Neural progenitor cell (in vitro differentiated cells): Measurements from ENCODE around the gene MYO1C. TPM values are rescaled to one million over a fixed set of nuclear protein-coding genes. Genes with fewer than 3 reads are reported as not detected.
"Not testable (repeated sequence)": the region's sequence is repeated elsewhere in the genome, so short reads cannot be mapped to it uniquely, and the experiment has no call there.

Experiments
- DNase-seq: peaks from one replicate; pipeline ENCODE4 v3.0.0-alpha.2; 2016; ENCODE audit warnings: low spot score
- H2AFZ ChIP-seq: fragments of 200-600 bp; sonication (generic); replicated peaks from 2 replicates; pipeline ENCODE4 v1.6.1; 2016; ENCODE audit warnings: antibody characterized with exemption
- H3F3A ChIP-seq: fragments of 200-600 bp; sonication (generic); 2 replicates; pipeline ENCODE4 v1.6.1; 2016; ENCODE audit warnings: antibody characterized with exemption, low read depth
- H3K27ac ChIP-seq: fragments of 200-600 bp; sonication (generic); 2 replicates; pipeline ENCODE4 v1.5.1; 2016; ENCODE audit warnings: mild to moderate bottlenecking
- H3K27me3 ChIP-seq: fragments of 200-600 bp; sonication (generic); 2 replicates; pipeline ENCODE4 v1.6.1; 2016; ENCODE audit warnings: mild to moderate bottlenecking, moderate library complexity
- H3K36me3 ChIP-seq: fragments of 200-600 bp; sonication (generic); 2 replicates; pipeline ENCODE4 v1.5.1; 2016
- H3K4me1 ChIP-seq: fragments of 200-600 bp; sonication (generic); 2 replicates; pipeline ENCODE4 v1.6.1; 2016; ENCODE audit warnings: mixed run types
- H3K4me2 ChIP-seq: fragments of 200-600 bp; sonication (generic); 2 replicates; pipeline ENCODE4 v1.6.1; 2016
- H3K4me3 ChIP-seq: fragments of 200-600 bp; sonication (generic); 2 replicates; pipeline ENCODE4 v1.5.1; 2016
- H3K79me2 ChIP-seq: fragments of 200-600 bp; sonication (generic); 2 replicates; pipeline ENCODE4 v1.6.1; 2016; ENCODE audit warnings: low read depth
- H3K9ac ChIP-seq: fragments of 200-600 bp; sonication (generic); 2 replicates; pipeline ENCODE4 v1.6.1; 2016
- H3K9me3 ChIP-seq: fragments of 200-600 bp; sonication (generic); 2 replicates; pipeline ENCODE4 v1.5.1; 2016; ENCODE audit warnings: low read depth
- H4K20me1 ChIP-seq: fragments of 200-600 bp; sonication (generic); 2 replicates; pipeline ENCODE4 v1.6.1; 2016; ENCODE audit warnings: low read depth
- H3K27ac Mint-ChIP-seq: 3 replicates; pipeline ENCODE4 v1.8.0; 2021; ENCODE audit warnings: mixed read lengths
- H3K27me3 Mint-ChIP-seq: 2 replicates; pipeline ENCODE4 v1.8.0; 2022; ENCODE audit warnings: low read depth, mild to moderate bottlenecking, inconsistent platforms, moderate library complexity, mixed read lengths; ENCODE audit not compliant: insufficient read depth
- H3K36me3 Mint-ChIP-seq: 3 replicates; pipeline ENCODE4 v1.8.0; 2021; ENCODE audit warnings: mixed read lengths
- H3K4me1 Mint-ChIP-seq: 3 replicates; pipeline ENCODE4 v1.8.0; 2021; ENCODE audit warnings: mixed read lengths
- H3K4me3 Mint-ChIP-seq: 3 replicates; pipeline ENCODE4 v1.8.0; 2021; ENCODE audit warnings: mild to moderate bottlenecking, moderate library complexity, mixed read lengths
- H3K9me3 Mint-ChIP-seq: 3 replicates; pipeline ENCODE4 v1.8.0; 2020; ENCODE audit warnings: mixed read lengths
- EZH2 ChIP-seq: fragments of 200-600 bp; sonication (generic); IDR thresholded peaks from 2 replicates; pipeline ENCODE4 v1.6.1; 2017; ENCODE audit warnings: antibody characterized with exemption, mild to moderate bottlenecking, moderate library complexity
- EZH2phosphoT487 ChIP-seq: fragments of 200-600 bp; sonication (generic); IDR thresholded peaks from 2 replicates; pipeline ENCODE4 v1.6.1; 2017; ENCODE audit warnings: antibody characterized with exemption
- total RNA-seq: library from RNA; depleted of rRNA; stranded (reverse); fragments of >200 nt; gene quantifications from 2 replicates; pipeline ENCODE4 v1.2.3, GENCODE V29; 2015; ENCODE audit warnings: low replicate concordance
- TF ChIP-seq, protein P1 (sequence below): fragments of 200-600 bp; sonication (generic); IDR thresholded peaks from 2 replicates; pipeline ENCODE4 v1.5.1; 2017; ENCODE audit warnings: antibody characterized with exemption, mild to moderate bottlenecking

The MYO1C gene
- total RNA-seq, 1 donor from 2014 or later: 28.7 TPM

- Histone ChIP-seq H3K27ac (no peak overlapping the region), H3K4me1 (peaks cover 18% of the 10 kb centered on the region), H3K27me3 (no peaks in the 10 kb centered on the region), H3K4me3 (no peak overlapping the region), H3F3A (peaks cover 12% of the 10 kb centered on the region), H3K9ac (no peak overlapping the region), H3K9me3 (no peaks in the 10 kb centered on the region), H3K4me2 (no peak overlapping the region), H2AFZ (no peak overlapping the region), H3K36me3 (no peaks in the 10 kb centered on the region), H4K20me1 (no peaks in the 10 kb centered on the region), H3K79me2 (peaks cover under 1% of the 10 kb centered on the region)
- peak overlapping the region; percentile 33 for H3K27ac Mint-ChIP-seq
- no peak overlapping the region for H3K4me3 Mint-ChIP-seq
- TF ChIP-seq EZH2phosphoT487 (no peak), EZH2 (no peak)
- TF ChIP-seq, protein P1, sequence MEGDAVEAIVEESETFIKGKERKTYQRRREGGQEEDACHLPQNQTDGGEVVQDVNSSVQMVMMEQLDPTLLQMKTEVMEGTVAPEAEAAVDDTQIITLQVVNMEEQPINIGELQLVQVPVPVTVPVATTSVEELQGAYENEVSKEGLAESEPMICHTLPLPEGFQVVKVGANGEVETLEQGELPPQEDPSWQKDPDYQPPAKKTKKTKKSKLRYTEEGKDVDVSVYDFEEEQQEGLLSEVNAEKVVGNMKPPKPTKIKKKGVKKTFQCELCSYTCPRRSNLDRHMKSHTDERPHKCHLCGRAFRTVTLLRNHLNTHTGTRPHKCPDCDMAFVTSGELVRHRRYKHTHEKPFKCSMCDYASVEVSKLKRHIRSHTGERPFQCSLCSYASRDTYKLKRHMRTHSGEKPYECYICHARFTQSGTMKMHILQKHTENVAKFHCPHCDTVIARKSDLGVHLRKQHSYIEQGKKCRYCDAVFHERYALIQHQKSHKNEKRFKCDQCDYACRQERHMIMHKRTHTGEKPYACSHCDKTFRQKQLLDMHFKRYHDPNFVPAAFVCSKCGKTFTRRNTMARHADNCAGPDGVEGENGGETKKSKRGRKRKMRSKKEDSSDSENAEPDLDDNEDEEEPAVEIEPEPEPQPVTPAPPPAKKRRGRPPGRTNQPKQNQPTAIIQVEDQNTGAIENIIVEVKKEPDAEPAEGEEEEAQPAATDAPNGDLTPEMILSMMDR: no peak
- H3K9me3 Mint-ChIP-seq: no peaks in the 10 kb centered on the region
- peaks cover 15% of the 10 kb centered on the region for H3K4me1 Mint-ChIP-seq
- peaks cover 5% of the 10 kb centered on the region for H3K27me3 Mint-ChIP-seq
- peaks cover 3% of the 10 kb centered on the region for H3K36me3 Mint-ChIP-seq
- no peak for DNase-seq
Measured at GRCh38 chr17:1509290-1509881, 16.9 kb upstream of the MYO1C start.

GRCh38 chr17:1508709-1509108 lies 16.2 kb upstream of the MYO1C start:
- peaks cover 12% of the 10 kb centered on the region for H3F3A ChIP-seq
- H3K27ac ChIP-seq, DNase-seq, H3K9me3 ChIP-seq, H3K79me2 ChIP-seq, H4K20me1 ChIP-seq, H3K9ac ChIP-seq, H3K4me2 ChIP-seq, H3K36me3 Mint-ChIP-seq, H3K4me3 Mint-ChIP-seq, H3K9me3 Mint-ChIP-seq, H3K4me3 ChIP-seq, H3K27me3 Mint-ChIP-seq, H2AFZ ChIP-seq, H3K27ac Mint-ChIP-seq, H3K36me3 ChIP-seq, H3K27me3 ChIP-seq: not testable (repeated sequence)
- peaks cover 18% of the 10 kb centered on the region for H3K4me1 ChIP-seq
- H3K4me1 Mint-ChIP-seq: peaks cover 15% of the 10 kb centered on the region

- no peak overlapping the region for H3K4me3 ChIP-seq
- H3K4me2 ChIP-seq: no peak overlapping the region
- H3K9ac ChIP-seq: no peak overlapping the region
- no peaks in the 10 kb centered on the region for H4K20me1 ChIP-seq
- Mint-ChIP-seq H3K27me3 (peaks cover 2% of the 10 kb centered on the region), H3K4me1 (peaks cover 11% of the 10 kb centered on the region), H3K36me3 (peaks cover 3% of the 10 kb centered on the region), H3K27ac (peak overlapping the region; percentile 53), H3K4me3 (no peak overlapping the region), H3K9me3 (no peaks in the 10 kb centered on the region)
- H3K36me3 ChIP-seq: no peaks in the 10 kb centered on the region
- no peak overlapping the region for H3K27ac ChIP-seq
- H3F3A ChIP-seq: peaks cover 7% of the 10 kb centered on the region
- H2AFZ ChIP-seq: no peak overlapping the region
- H3K4me1 ChIP-seq: peaks cover 12% of the 10 kb centered on the region
- no peaks in the 10 kb centered on the region for H3K27me3 ChIP-seq
- no peaks in the 10 kb centered on the region for H3K79me2 ChIP-seq
- DNase-seq: no peak
- TF ChIP-seq, protein P1: no peak
- TF ChIP-seq EZH2phosphoT487: no peak
- no peak for TF ChIP-seq EZH2
- no peaks in the 10 kb centered on the region for H3K9me3 ChIP-seq
Measured at GRCh38 chr17:1506649-1507267, 14.3 kb upstream of the MYO1C start.

- Mint-ChIP-seq H3K27me3 (peaks cover 2% of the 10 kb centered on the region), H3K4me3 (no peak overlapping the region), H3K9me3 (no peaks in the 10 kb centered on the region), H3K36me3 (peaks cover 3% of the 10 kb centered on the region), H3K27ac (peak overlapping the region; percentile 1), H3K4me1 (peaks cover 7% of the 10 kb centered on the region)
- TF ChIP-seq, protein P1: no peak
- TF ChIP-seq EZH2 (no peak), EZH2phosphoT487 (no peak)
- Histone ChIP-seq H3F3A (no peaks in the 10 kb centered on the region), H3K9me3 (no peaks in the 10 kb centered on the region), H3K27me3 (no peaks in the 10 kb centered on the region), H2AFZ (no peak overlapping the region), H3K36me3 (no peaks in the 10 kb centered on the region), H3K4me1 (peaks cover 4% of the 10 kb centered on the region), H3K79me2 (no peaks in the 10 kb centered on the region), H3K4me2 (no peak overlapping the region), H3K4me3 (no peak overlapping the region), H3K27ac (peak overlapping the region; percentile 16), H4K20me1 (no peaks in the 10 kb centered on the region), H3K9ac (no peak overlapping the region)
- DNase-seq: peak; percentile 53
Measured at GRCh38 chr17:1505586-1505985, 13.1 kb upstream of the MYO1C start.
